ENCODE measurements around the gene XPNPEP2. TPM values are rescaled to one million over a fixed set of nuclear protein-coding genes. Genes with fewer than 3 reads are reported as not detected.

Gene XPNPEP2
- total RNA-seq, 1 donor from 2014 or later = 4.0 TPM

- no peaks in the 10 kb centered on the region for H3K36me3 Mint-ChIP-seq
- TF ChIP-seq, protein P1, sequence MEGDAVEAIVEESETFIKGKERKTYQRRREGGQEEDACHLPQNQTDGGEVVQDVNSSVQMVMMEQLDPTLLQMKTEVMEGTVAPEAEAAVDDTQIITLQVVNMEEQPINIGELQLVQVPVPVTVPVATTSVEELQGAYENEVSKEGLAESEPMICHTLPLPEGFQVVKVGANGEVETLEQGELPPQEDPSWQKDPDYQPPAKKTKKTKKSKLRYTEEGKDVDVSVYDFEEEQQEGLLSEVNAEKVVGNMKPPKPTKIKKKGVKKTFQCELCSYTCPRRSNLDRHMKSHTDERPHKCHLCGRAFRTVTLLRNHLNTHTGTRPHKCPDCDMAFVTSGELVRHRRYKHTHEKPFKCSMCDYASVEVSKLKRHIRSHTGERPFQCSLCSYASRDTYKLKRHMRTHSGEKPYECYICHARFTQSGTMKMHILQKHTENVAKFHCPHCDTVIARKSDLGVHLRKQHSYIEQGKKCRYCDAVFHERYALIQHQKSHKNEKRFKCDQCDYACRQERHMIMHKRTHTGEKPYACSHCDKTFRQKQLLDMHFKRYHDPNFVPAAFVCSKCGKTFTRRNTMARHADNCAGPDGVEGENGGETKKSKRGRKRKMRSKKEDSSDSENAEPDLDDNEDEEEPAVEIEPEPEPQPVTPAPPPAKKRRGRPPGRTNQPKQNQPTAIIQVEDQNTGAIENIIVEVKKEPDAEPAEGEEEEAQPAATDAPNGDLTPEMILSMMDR (IDR thresholded peaks at IDR 0.05; ENCODE audit: unreplicated experiment) = no peak
- H3K4me1 Mint-ChIP-seq = no peaks in the 10 kb centered on the region
- H3K9me3 Mint-ChIP-seq = peaks cover 18% of the 10 kb centered on the region
- H3K4me3 Mint-ChIP-seq = no peak overlapping the region
- no peak overlapping the region for H3K27ac Mint-ChIP-seq
- DNase-seq (ENCODE audit: low spot score in 2 of 2, unreplicated experiment in 2 of 2) = no peak
- H3K27me3 Mint-ChIP-seq (ENCODE audit: low read depth) = peaks cover 5% of the 10 kb centered on the region
Measured at GRCh38 chrX:129695535-129695934, 43.2 kb upstream of the XPNPEP2 start.

DNA sequence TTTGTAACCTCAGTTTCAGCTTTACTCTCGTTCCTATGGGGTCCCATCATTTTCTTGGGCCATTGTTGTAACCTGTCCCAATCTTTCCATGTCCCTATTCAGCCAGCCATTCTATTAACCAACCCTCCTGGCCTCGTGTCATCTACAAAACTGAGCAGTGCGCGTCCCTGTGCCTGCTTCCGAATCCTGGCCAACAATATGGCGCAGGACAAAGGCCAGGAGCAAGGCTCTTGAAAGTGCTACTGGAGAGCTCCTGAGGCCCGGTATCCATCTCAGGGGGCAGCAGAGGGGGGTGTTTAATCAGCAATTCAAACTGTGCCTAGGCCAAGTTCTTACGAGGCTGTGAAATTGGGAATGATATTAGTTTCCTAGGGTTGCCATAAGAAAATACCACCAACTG is 42.8 kb upstream of the XPNPEP2 start:
- no peak overlapping the region for H3K4me3 Mint-ChIP-seq
- TF ChIP-seq, protein P1 (IDR thresholded peaks at IDR 0.05; ENCODE audit: unreplicated experiment) = no peak
- peaks cover 18% of the 10 kb centered on the region for H3K9me3 Mint-ChIP-seq
- peaks cover 5% of the 10 kb centered on the region for H3K27me3 Mint-ChIP-seq (ENCODE audit: low read depth)
- no peaks in the 10 kb centered on the region for H3K36me3 Mint-ChIP-seq
- no peak overlapping the region for H3K27ac Mint-ChIP-seq
- H3K4me1 Mint-ChIP-seq = no peaks in the 10 kb centered on the region
- DNase-seq (ENCODE audit: low spot score in 2 of 2, unreplicated experiment in 2 of 2) = no peak

GRCh38 chrX:129696463-129697155 is 42.2 kb upstream of the XPNPEP2 start:
- peaks cover 18% of the 10 kb centered on the region for H3K9me3 Mint-ChIP-seq
- no peak for DNase-seq (ENCODE audit: low spot score in 2 of 2, unreplicated experiment in 2 of 2)
- no peak overlapping the region for H3K4me3 Mint-ChIP-seq
- no peaks in the 10 kb centered on the region for H3K36me3 Mint-ChIP-seq
- H3K4me1 Mint-ChIP-seq = no peaks in the 10 kb centered on the region
- peaks cover 5% of the 10 kb centered on the region for H3K27me3 Mint-ChIP-seq (ENCODE audit: low read depth)
- no peak overlapping the region for H3K27ac Mint-ChIP-seq
- TF ChIP-seq, protein P1 (IDR thresholded peaks at IDR 0.05; ENCODE audit: unreplicated experiment) = no peak

DNA sequence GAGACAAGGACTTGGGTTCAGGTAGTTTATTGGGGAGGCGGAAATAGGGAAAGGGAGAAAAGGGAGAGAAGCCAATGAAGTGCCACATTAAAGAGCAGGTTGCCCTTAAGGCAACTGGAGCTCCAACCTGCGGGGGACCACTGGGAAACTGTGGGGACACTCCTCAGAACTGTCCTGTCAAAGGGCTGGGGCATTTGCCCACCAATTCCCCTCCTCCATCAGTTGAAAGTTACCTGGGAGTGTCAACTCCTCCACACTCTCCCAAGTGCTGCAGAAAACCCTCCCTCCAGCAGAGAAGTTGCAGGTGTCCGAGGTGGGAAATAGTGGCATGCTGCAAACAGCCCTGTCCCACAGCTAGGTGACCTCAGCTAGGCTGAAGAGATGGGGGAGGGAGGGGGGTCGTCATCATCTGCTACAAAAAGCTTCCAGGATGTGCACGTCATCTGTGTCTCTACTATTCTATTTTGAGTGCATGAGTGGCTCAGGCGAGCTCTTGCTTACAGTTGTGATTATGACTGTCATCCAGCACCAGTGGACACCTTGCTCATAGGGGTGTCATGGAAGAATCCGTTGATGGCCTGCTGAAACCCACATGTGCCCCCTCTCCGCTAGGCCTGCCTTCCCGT is 41.5 kb upstream of the XPNPEP2 start:
- Mint-ChIP-seq H3K4me3 (no peak overlapping the region), H3K36me3 (no peaks in the 10 kb centered on the region), H3K9me3 (peaks cover 18% of the 10 kb centered on the region), H3K4me1 (no peaks in the 10 kb centered on the region), H3K27me3 (ENCODE audit: low read depth) (peaks cover 5% of the 10 kb centered on the region), H3K27ac (no peak overlapping the region)
- DNase-seq (ENCODE audit: low spot score in 2 of 2, unreplicated experiment in 2 of 2) = no peak
- TF ChIP-seq, protein P1 (IDR thresholded peaks at IDR 0.05; ENCODE audit: unreplicated experiment) = no peak

GRCh38 chrX:129698150-129698549 is 40.6 kb upstream of the XPNPEP2 start:
- Mint-ChIP-seq H3K9me3 (peaks cover 21% of the 10 kb centered on the region), H3K27me3 (ENCODE audit: low read depth) (peaks cover 5% of the 10 kb centered on the region), H3K36me3 (no peaks in the 10 kb centered on the region), H3K4me1 (no peaks in the 10 kb centered on the region), H3K4me3 (no peak overlapping the region), H3K27ac (no peak overlapping the region)
- no peak for DNase-seq (ENCODE audit: low spot score in 2 of 2, unreplicated experiment in 2 of 2)
- TF ChIP-seq, protein P1 (IDR thresholded peaks at IDR 0.05; ENCODE audit: unreplicated experiment) = no peak
